NCI-H510A treated with DMSO at 0.1 percent for 48 hours (cell line): ENCODE measurements around the gene UBE2F.
"Not testable (repeated sequence)": the region's sequence is repeated elsewhere in the genome, so short reads cannot be mapped to it uniquely, and the experiment has no call there.

ENCODE experiments used
- DNase-seq: peaks from one replicate; lab custom pipeline; 2025; lab: John Stamatoyannopoulos, UW

Gene UBE2F

GRCh38 chr2:237944302-237944701, 22.5 kb upstream of the UBE2F start:
- DNase-seq = no peak

DNA sequence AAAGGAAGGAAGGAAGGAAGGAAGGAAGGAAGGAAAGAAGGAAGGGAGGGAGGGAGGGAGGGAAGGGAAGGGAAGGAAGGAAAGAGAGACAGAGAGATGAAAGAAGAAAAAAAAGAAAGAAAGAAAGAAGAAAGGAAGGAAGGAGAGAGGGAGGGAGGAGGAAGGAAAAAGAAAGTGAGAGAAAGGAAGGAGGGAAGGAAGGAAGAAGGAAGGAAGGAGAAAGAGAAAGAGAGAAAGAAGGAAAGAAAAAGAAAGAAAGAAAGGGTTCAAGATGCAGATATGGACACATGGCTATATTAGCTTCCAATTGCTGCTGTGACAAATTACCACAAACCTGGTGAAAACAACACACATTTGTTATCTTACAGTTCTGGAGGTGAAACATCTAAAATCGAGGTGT, 20.4 kb upstream of the UBE2F start:
- no peak for DNase-seq

GRCh38 chr2:237951354-237951753, 15.5 kb upstream of the UBE2F start:
- not testable (repeated sequence) for DNase-seq

DNA sequence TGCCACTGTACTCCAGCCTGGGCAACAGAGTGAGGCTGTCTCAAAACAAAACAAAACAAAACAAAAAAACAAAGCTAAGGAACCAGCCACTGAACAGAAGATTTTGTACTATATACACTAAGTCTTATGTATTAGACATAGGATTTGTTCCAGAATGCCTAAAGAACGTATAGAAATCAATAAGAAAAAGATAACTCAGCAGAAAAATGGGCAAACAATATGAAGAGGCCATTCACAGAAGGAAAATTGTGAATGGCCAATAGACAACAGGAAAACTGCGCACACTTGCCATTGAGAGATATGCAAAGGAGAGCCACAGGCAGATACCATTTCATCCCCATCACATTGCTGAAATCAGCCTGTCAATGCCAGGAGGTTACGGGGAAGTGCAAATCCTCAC, 14.9 kb upstream of the UBE2F start:
- DNase-seq = no peak

DNA sequence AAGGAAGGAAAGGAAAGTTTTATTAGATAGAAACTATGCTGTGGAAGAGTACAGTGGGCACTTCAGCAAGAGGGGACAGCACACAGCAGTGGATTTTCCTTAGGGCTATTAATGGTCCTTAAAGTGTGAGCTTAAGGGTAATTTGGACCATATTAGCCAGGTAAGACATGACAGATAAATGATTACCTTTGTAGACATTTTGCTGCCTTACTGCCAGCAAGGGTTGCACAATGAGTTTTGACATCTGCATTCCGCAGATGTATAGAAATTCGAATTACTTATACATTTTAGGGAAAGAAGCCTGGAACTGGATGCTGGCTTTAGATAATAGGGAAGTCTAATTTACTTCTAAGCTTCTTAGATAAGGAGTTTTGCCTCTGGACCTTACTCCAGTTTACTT, 14.0 kb upstream of the UBE2F start:
- DNase-seq = no peak

GRCh38 chr2:237955640-237956401, 11.0 kb upstream of the UBE2F start:
- DNase-seq = no peak

DNA sequence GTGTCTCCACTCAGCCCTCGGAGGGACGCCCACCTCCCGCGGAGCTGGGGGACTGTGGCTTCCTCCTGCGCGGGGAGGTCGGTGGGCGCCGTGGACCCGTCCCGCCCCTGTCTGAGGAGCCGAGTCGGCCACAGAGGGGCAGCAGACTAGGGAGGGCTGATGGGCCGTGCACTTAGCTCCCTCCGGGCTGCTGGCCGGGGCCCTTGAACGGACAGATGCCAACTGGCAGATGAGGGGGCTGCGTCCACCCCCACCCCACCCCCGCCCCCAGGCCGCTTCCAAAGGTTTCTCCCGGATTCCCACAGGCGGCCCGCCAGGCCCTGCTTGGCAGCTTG, 10.4 kb upstream of the UBE2F start:
- DNase-seq = no peak

DNA sequence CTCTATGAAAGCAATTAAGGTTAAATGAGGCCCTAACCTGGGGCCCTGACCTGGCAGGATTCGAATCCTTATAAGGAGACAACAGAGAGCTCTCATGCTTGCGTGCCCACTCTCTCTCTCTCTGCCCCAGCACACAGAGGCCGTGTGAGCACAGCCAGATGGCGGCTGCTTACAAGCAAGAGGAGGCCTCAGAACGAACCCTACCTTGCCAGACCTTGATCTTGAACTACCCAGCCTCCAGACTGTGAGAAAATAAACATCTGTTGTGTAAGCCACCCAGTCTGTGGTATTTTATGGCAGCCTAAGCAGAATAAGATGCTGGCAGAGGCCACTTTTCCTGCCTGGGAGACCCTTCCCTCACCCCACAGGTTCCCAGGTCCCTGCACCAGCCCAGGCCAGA, 5.2 kb upstream of the UBE2F start:
- no peak for DNase-seq

- DNase-seq = no peak
Observed at GRCh38 chr2:237962432-237963084, 4.3 kb upstream of the UBE2F start.

- DNase-seq = not testable (repeated sequence)
Observed at GRCh38 chr2:237963490-237963991, 3.3 kb upstream of the UBE2F start.

- no peak for DNase-seq
Observed at GRCh38 chr2:237964194-237964577, 2.6 kb upstream of the UBE2F start.

DNA sequence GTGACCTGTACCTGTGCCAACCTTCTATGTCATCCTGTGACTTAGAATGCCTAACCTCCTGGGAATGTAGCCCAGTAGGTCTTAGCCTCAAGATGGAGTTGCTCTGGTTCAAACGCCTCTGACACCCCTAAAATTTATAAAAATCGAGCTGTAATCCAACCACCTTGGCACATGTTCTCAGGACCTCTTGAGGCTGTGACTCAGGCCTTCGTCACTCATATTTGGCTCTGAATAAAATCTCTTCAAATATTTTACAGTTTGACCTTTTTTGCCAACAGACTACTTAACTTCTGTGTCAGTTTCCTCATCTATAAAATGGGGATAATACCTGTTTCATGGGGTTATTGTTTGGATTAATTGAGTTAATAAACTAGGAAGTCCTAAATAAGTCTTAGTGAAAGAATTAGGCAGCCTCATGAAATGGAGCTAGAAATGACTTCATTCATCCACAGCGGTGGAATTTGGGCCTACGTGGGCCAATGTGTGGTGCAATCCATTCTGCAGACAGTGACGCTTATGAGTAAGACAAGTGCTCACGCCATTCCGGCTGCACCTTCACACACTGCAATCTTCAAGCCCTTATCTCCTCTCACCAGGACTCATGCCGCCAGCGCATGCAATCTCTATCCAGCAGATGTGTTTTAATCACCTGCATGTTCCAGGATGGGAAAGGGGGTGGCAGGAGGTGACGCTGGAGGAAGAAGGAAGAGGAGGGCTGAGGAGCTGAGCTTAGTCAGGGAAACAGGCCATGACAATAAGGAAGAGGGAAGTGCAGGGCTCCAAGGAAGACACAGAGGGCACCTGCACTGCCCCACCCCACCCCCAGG, 2.0 kb upstream of the UBE2F start:
- DNase-seq = no peak

DNA sequence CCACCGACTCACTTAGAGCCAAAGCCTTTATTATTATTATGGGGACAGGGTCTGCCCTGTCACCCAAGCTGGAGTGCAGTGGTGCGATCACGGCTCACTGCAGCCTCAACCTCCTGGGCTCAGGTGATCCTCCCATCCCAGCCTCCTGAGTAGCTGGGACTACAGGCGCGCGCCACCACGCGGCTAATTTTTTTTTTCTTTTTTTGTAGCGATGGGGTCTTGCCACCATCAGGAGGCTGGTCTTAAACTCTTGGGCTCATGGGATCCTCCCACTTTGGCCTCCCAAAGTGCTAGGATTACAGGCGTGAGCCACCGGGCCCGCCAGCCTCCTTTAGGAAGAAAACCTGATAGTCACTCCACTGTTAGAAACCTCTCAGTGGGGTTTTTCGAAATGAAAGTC, 970 bp upstream of the UBE2F start:
- not testable (repeated sequence) for DNase-seq

GRCh38 chr2:237966250-237966564, 607 bp upstream of the UBE2F start:
- no peak for DNase-seq

DNA sequence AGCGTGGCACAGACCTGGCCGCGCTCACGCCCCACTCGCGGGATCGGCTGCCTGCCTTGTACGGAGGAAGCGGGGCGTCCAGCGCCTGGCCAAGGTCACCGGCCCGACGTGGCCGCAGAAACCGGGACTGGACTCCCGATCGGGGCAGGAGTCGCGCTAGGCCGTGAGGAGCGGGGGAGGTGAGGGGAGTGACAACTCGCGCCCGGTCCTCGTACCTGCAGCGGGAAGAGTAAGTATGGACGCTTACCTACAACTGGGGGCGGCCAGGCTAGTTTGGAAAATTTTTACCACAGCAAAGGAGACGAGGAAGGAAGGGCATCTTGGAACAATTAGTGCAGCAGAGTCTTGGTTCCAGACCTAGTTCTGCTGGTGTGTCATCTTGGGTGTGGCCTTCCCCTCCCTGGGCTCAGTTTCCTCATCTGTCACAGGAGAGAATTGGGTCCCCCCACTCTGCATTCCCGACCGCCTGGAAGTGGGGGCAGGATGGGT, 693 bp downstream of the UBE2F start:
- no peak for DNase-seq

- peak; percentile 62 for DNase-seq
Observed at GRCh38 chr2:237968048-237968862, 1.4 kb downstream of the UBE2F start.

DNA sequence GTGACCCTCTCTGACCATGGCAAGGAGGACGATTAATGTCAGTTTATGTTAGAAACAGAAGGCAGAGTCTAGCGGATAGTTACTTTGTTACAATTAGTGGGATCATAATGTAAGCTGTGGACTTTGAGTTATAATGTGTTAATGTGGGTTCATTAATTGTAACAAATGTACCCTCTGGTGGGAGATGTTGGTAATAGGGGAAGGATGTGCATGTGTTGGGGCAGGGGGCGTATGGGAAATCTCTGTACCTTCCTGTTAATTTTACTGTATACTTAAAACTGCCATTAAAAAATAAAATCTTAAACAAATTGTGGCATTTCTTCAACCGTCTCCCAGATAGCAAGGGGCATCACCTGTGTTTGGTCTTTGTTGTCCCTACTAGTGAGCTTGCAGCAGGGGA, 4.8 kb downstream of the UBE2F start:
- DNase-seq = no peak

- no peak for DNase-seq
Observed at GRCh38 chr2:237972211-237972610, 5.4 kb downstream of the UBE2F start.

DNA sequence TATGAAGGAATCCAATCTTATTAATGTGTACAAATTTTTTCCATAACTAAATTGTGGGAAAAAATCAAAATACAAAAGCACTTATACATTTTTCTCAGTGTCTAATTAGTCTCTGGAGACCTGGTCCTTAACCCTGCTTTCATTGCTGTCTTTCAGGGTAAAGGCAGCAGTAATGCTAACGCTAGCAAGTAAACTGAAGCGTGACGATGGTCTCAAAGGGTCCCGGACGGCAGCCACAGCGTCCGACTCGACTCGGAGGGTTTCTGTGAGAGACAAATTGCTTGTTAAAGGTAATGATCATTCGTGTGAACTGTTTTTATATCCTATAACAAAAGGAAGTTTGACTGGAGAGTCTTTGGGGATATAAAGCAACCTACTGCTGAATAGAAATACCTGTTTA, 6.1 kb downstream of the UBE2F start:
- no peak for DNase-seq

GRCh38 chr2:237977380-237977779, 10.6 kb downstream of the UBE2F start:
- no peak for DNase-seq

- no peak for DNase-seq
Observed at GRCh38 chr2:237978058-237978712, 11.4 kb downstream of the UBE2F start.
